HG03354 (cell line): Measurements from ENCODE around the gene POLR2H.

Experiments
- ATAC-seq: cut with Tn5 transposase; IDR thresholded peaks from one replicate; pipeline ENCODE4 v1.9.1; 2021; ENCODE audit warnings: mild to moderate bottlenecking; ENCODE audit not compliant: unreplicated experiment, poor library complexity, severe bottlenecking

The POLR2H gene

GRCh38 chr3:184366619-184367289 is 5.2 kb downstream of the POLR2H start:
- no peak for ATAC-seq

GRCh38 chr3:184368116-184368515 is 6.6 kb downstream of the POLR2H start:
- ATAC-seq, result no peak

GRCh38 chr3:184368586-184369183 is 7.2 kb downstream of the POLR2H start:
- no peak for ATAC-seq

- peak; percentile 92 for ATAC-seq
Measured at GRCh38 chr3:184371570-184372018, 10.1 kb downstream of the POLR2H start.

GRCh38 chr3:184372296-184372821 is 10.8 kb downstream of the POLR2H start:
- no peak for ATAC-seq

GRCh38 chr3:184372911-184373310 is 11.4 kb downstream of the POLR2H start:
- ATAC-seq, result no peak

- no peak for ATAC-seq
Measured at GRCh38 chr3:184373422-184373821, 11.9 kb downstream of the POLR2H start.

- ATAC-seq, result no peak
Measured at GRCh38 chr3:184375747-184376461, 14.4 kb downstream of the POLR2H start.

GRCh38 chr3:184377374-184377773 is 15.9 kb downstream of the POLR2H start:
- no peak for ATAC-seq

GRCh38 chr3:184377882-184378445 is 16.5 kb downstream of the POLR2H start, which contains the start of gene THPO:
THPO (minus strand) TSS chr3:184378207; CDS start chr3:184376259, 1,948 bp downstream.
- no peak for ATAC-seq

GRCh38 chr3:184378651-184379357 is 17.3 kb downstream of the POLR2H start:
- no peak for ATAC-seq

- no peak for ATAC-seq
Measured at GRCh38 chr3:184379358-184380184, 18.1 kb downstream of the POLR2H start, which contains the start of gene CHRD. CHRD (plus strand) TSS chr3:184380054; CDS start chr3:184380319, 265 bp downstream.

GRCh38 chr3:184380185-184380626 is 18.7 kb downstream of the POLR2H start:
- no peak for ATAC-seq

GRCh38 chr3:184380627-184381260 is 19.2 kb downstream of the POLR2H start:
- ATAC-seq, result no peak

GRCh38 chr3:184381261-184382224 is 20.0 kb downstream of the POLR2H start:
- no peak for ATAC-seq

- no peak for ATAC-seq
Measured at GRCh38 chr3:184382326-184383032, 21.0 kb downstream of the POLR2H start.
